GM19240 (cell line): ENCODE results near the gene TGFB2.

Source experiments
- DNase-seq: peaks from one replicate; pipeline ENCODE4 v3.0.0; 2011; ENCODE audit warnings: low spot score; ENCODE audit not compliant: insufficient read length

The TGFB2 gene

DNA sequence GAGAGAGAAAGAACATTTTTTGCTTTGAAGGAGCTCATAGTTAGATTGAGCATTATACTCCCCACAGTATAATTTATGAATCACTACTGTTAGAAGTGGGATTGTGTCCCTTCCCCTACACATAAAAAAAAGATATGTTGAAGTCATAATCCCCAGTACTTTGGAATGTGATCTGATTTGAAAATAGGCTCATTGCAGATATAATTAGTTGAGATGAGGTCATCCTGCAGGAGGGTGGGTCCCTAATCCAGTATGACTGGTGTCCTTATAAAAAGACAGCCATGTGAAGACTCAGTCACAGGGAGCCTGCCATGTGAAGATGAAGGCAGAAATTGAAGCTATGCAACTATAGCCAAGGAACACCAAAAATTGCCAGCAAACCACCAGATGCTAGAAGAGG, 76.4 kb downstream of the TGFB2 start:
- no peak for DNase-seq

- DNase-seq, result no peak
Observed at GRCh38 chr1:218424502-218424901, 79.4 kb downstream of the TGFB2 start.

- no peak for DNase-seq
Observed at GRCh38 chr1:218425647-218426342, 80.7 kb downstream of the TGFB2 start.

GRCh38 chr1:218426343-218426657, 81.2 kb downstream of the TGFB2 start:
- no peak for DNase-seq

DNA sequence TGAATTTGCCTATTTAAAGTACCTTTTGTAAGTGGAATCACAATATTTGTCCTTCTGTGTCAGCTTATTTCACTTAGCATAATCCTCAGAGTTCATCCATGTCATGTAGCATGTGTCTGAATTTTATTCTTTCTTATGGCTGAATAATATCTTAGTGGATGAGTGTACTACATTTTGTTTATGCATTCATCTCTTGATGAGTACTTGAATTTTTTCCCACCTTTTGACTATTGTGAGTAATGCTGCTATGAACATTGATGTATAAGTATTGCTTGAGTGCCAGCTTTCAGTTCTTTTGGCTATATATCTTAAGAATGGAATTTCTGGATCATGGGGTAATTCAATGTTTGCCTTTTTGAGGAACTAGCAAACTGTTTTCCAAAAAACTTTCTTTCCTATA, 84.2 kb downstream of the TGFB2 start:
- DNase-seq, result no peak

DNA sequence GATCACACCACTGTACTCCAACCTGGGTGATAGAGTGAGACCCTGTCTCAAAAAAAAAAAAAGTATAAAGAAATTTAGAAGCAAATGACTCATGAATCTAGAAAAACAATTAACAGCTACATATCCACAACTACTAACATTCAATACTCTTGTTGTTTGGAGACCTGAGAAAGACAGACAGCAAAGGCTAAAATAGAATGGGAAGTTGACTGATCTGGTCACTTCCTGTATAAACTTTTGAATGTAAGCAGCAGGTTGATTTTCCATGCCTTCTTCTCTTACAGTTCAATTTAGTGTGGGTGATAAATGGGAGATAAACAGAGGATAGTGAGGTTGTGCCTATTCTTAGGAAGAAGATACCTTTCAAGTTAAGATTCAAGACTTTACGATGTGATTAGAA, 85.2 kb downstream of the TGFB2 start:
- no peak for DNase-seq

DNA sequence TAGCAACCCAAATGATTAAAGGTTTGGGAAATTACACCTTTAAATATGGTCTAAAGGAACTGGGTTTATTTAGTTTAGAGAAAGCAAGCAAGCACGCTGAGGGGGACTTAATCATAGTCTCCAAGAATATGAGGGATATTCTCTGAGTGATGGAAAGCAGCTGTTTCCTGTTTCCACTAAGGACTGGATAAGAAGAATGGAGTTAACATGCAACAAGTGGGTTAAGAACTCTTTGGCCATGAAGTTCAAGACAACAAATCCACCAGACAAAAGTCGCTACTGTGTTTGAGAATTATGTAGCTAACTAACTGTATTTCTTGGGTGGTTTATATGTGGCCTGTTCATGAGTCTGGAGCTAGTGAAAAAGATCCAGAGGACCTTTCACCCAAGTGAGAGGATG, 85.7 kb downstream of the TGFB2 start:
- no peak for DNase-seq

GRCh38 chr1:218431476-218431875, 86.3 kb downstream of the TGFB2 start:
- DNase-seq, result no peak

DNA sequence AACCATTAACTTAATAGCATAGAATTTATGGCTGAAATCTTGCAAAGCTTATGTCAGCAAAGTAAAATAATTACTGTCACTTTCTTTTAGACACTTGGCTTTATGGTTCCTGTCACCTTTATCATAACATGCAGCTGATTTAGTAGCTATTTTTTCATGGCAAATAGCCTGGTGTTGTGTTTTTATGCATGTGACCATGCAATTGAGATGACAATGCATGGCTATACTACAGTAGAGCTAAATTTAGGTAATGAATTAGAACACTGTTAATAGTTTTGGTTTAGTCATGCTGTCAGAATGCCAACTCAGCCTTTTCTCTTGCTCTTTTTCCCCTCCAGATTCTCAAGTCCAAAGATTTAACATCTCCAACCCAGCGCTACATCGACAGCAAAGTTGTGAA, 88.6 kb downstream of the TGFB2 start:
- no peak for DNase-seq

GRCh38 chr1:218435528-218435927, 90.4 kb downstream of the TGFB2 start:
- DNase-seq, result no peak

DNA sequence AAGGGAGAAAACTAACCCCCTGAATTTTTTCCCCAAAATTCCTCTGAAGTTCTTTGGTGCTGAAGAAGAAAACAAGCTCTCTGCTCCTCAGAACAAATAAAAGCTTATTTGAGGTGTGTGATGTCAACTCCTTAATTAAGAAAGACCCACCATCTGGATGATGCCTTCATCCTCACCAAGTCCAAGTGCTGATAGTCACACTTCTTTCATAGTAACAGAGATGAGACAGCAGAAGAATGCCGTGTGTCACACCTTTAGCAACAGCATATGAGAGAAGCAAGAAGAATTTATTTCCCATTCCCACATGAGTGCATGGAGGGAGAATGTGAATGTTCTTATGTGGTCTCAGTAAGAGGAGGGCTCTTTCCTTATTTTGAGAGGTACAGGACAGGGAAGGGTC, 91.2 kb downstream of the TGFB2 start:
- DNase-seq, result no peak

DNA sequence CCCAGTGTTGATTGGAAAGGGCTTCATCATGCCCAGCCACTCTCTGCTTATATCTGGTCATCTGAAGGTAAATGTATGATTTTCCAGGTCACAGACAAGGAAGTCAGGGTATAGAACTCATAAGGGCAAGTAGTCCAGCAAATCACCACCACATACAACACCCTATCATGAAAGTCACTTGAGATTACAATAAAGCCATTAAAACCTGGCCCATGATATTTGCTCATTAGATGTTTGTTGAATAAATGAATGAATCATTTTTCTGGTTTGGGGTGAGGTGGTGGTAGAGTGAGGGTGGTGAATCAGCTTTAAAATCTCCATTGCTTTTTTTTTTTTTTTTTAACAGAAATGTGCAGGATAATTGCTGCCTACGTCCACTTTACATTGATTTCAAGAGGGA, 91.9 kb downstream of the TGFB2 start:
- no peak for DNase-seq

DNA sequence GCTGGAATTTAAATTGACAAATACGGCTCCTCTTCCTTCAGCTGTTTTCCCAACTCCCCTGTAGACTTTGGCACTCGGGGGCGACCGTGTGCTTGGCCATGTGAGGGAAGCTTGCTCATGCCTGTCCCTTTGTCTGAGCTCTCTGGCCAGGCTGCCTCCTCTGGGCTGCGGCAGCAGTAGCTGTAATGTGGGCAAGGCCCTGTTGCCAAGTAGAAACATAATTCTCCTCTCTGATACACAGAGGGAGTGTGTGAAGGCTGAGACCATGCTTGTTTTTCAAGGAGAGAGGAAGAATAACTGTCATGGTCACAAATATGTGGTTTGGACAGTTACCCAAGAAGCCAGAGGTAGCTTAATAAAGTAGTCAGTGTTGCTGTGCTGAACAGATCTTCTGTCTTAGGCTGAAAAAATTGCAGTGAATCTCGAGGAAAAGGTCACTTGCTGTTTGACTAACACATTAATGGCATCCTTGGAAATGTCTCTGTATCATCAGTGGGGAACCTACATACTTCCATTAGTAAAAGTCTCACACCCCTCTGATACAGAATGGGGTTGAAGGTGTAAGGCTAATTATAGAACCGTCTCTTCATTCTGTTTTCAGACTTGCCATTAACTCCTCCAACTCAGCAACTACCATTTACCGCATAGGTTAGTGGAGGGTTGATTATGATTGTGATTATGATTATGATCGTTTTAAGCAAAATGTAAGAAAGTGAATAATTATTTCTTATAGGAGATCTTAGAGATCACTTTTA, 94.6 kb downstream of the TGFB2 start:
- DNase-seq, result no peak

DNA sequence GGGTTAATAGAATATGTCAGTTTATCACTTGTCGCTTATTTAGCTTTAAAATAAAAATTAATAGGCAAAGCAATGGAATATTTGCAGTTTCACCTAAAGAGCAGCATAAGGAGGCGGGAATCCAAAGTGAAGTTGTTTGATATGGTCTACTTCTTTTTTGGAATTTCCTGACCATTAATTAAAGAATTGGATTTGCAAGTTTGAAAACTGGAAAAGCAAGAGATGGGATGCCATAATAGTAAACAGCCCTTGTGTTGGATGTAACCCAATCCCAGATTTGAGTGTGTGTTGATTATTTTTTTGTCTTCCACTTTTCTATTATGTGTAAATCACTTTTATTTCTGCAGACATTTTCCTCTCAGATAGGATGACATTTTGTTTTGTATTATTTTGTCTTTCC, 98.1 kb downstream of the TGFB2 start:
- no peak for DNase-seq

GRCh38 chr1:218444173-218444572, 99.0 kb downstream of the TGFB2 start:
- DNase-seq, result no peak

DNA sequence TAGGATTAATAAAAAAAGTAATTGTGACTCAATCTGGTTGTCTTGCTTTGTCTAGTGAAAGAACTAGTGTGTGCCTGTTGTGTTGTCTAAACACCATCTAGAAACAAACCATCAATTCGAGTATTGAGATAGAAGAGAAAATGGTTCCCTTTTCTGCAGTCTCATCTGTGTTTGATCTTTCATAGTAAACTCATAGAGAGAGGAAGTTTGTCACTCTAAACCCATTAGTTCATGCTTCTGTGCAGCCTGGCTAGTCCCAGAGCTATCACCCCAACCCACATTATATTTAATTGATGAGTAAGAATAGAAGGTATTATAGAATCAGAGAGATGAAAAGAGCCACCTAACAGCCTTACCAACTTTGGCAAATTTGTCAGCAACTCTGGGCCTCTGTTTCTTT, 99.5 kb downstream of the TGFB2 start:
- DNase-seq, result no peak

- DNase-seq, result no peak
Observed at GRCh38 chr1:218447010-218447689, 102.0 kb downstream of the TGFB2 start.

DNA sequence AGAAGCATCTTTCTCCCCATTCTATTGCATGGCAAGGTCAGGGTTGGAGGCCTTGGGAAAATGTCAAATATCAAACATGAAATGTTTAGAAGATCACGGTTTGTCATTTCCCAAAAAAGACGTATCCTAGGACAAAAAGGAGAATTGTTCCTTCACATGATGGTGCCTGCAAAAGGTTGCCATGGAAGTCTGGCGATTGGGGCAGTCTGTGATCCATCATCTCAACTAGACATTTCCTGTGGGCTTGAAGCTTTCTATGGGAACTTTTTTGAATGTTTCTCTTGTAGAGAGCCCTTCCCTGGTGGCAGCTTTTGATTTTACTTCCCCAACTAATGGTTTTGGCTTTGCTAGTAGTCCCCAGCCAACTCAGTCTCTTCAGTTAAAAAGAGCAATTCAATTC, 106.3 kb downstream of the TGFB2 start:
- no peak for DNase-seq

DNA sequence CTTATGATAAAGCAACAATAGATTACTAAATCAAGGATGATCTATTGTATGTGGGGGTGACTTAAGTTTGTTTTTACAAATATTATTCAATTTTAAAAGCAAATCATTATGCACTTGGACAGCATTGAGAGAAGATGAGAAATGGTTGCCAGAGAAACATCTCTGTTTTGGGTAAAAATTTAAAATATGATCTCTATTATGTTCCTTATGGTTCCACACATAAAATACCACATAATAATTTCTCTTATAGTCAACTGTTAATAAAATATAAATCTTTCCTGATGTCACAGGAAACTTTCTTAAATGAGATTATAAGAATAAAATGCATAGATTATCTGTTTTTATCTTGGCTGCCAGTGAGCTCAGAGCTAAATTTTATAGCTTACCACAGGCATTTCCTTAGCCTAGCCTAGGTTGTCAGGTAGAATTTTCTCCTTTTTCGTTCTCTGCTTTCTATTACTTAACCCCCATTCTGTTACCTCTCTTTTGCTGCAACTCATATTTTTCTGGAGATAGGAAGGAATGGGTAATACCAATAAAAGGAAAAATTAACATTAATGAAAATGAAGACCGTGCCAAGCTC, 109.7 kb downstream of the TGFB2 start:
- DNase-seq, result no peak

DNA sequence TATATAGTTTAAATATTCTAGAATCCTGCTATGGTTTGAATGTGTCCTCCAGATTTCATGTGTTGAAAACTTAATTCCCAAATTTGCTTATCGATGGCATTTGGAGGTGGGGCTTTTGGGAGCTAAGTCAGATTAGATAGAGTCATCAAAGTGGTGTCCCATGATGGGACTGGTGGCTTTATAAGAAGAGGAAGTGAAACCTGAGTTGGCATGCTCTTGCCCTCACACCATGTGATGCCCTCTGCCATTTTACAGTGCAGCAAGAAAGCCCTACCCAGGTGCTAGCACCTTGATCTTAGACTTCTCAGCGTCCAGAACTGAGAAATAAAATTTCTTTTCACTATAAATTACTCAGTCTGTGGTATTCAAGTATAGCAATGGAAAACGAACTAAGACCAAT, 111.3 kb downstream of the TGFB2 start:
- DNase-seq, result no peak

DNA sequence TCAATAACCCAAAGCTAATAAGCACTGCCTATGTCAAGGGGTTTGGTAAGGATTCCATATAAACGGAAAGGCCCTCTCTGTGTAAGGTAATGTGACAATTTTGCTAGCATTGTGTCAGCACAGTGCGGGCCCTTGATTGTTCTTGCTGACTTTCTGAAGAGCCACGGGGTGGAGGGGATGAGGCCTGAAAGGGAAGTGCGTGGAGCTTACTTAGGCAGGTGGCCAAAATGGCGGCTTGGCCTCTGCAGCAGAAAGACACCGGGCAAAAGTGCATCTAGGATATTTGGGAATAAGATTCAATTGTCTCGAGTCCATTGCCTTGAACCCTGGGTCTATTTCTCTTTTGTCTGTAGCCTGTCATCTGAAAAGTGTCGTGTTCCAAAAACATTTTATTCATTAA, 114.3 kb downstream of the TGFB2 start:
- no peak for DNase-seq
